SU-DHL-6 (cell line): ENCODE results near the gene STN1.

ENCODE experiments used
- CTCF ChIP-seq: fragments of 200-600 bp; sonication (generic); IDR thresholded peaks from one replicate; pipeline ENCODE4 v1.5.1; 2017; ENCODE audit warnings: antibody characterized with exemption, mild to moderate bottlenecking, low read length, moderate library complexity; ENCODE audit not compliant: insufficient read depth, poor library complexity, severe bottlenecking
- EZH2phosphoT487 ChIP-seq: fragments of 200-600 bp; sonication (generic), shearing (Covaris generic); conservative IDR thresholded peaks from 2 replicates; pipeline ENCODE4 v1.6.1; 2018; ENCODE audit warnings: mild to moderate bottlenecking, antibody characterized with exemption, low read length, moderate library complexity, mixed read lengths

- TF ChIP-seq CTCF (no peak), EZH2phosphoT487 (no peak)
These were observed 35.5 kb downstream of the STN1 start for GRCh38 chr10:103882285-103883007.
